ENCODE results near the gene TRAPPC6A. TPM values are rescaled to one million over a fixed set of nuclear protein-coding genes. Genes with fewer than 3 reads are reported as not detected.

TRAPPC6A gene
- total and polyA plus RNA-seq, 2 of the 4 experiments (the other 2 are of a cell fraction): 4.1 to 13.4 TPM

- Histone ChIP-seq H3K79me1 (ENCODE audit: low read depth in 1 of 2, low read length in 2 of 2) (peaks cover 43 to 83% of the 10 kb centered on the region in 2 experiments), H3K23ac (ENCODE audit: low read depth, low read length) (no peak overlapping the region), H2AFZ (replicated peaks; ENCODE audit: low read length, poor library complexity) (no peak overlapping the region), H4K8ac (ENCODE audit: low read depth in 2 of 2, low read length in 2 of 2) (no peak overlapping the region), H2BK15ac (ENCODE audit: low read depth, low read length) (no peak overlapping the region), H3K14ac (replicated peaks; ENCODE audit: low read depth, low read length) (no peak overlapping the region), H2BK120ac (ENCODE audit: low read depth, low read length) (no peak overlapping the region), H3K4me3 (ENCODE audit: insufficient read depth, low read depth, low read length) (no peak overlapping the region), H3K4me2 (ENCODE audit: low read depth, low read length) (no peak overlapping the region), H3K4me1 (ENCODE audit: control insufficient read depth, insufficient read depth, low read length) (no peaks in the 10 kb centered on the region), H3K36me3 (ENCODE audit: control insufficient read depth, insufficient read depth, low read length) (peaks cover 3% of the 10 kb centered on the region; the same call in 1 of the 2 replicates), H3K9ac (ENCODE audit: low read depth, low read length) (no peak overlapping the region), H3K56ac (ENCODE audit: extremely low read depth, insufficient read depth, low read length) (no peak overlapping the region), H3K27ac (ENCODE audit: insufficient read depth, low read length) (no peak overlapping the region), H3K9me3 (ENCODE audit: control insufficient read depth, insufficient read depth, low read length) (no peaks in the 10 kb centered on the region), H4K91ac (ENCODE audit: insufficient read depth, low read depth, low read length) (no peak overlapping the region), H2AK9ac (replicated peaks; ENCODE audit: low read depth, low read length, poor library complexity) (no peak overlapping the region), H4K5ac (ENCODE audit: low read depth, low read length) (no peak overlapping the region), H2BK5ac (ENCODE audit: low read depth, low read length, poor library complexity, severe bottlenecking) (no peak overlapping the region), H3K4ac (ENCODE audit: low read depth, low read length) (no peak overlapping the region), H4K20me1 (ENCODE audit: insufficient read depth, low read length) (peaks cover 84% of the 10 kb centered on the region), H3K18ac (ENCODE audit: low read depth, low read length) (no peak overlapping the region), H2AK5ac (ENCODE audit: low read depth, low read length) (no peak overlapping the region), H3K27me3 (ENCODE audit: control insufficient read depth, insufficient read depth, low read length) (no peaks in the 10 kb centered on the region), H2BK20ac (ENCODE audit: low read depth, low read length) (no peak overlapping the region), H3K9me1 (ENCODE audit: insufficient read depth, low read length) (peaks cover 3% of the 10 kb centered on the region; the same call in 1 of the 2 replicates)
- intact Hi-C loops (cut with micrococcal nuclease): no loop called here
- POLR2A ChIA-PET (ENCODE audit: unreplicated experiment): no interaction called here
- no peak for DNase-seq
- BruUV-seq (replicated peaks): no TSS peak
- TF ChIP-seq CEBPB (IDR thresholded peaks at IDR 0.05; ENCODE audit: low read depth, low read length) (no peak), POLR2A (IDR thresholded peaks at IDR 0.05; ENCODE audit: low read depth, low read length) (no peak), RCOR1 (IDR thresholded peaks at IDR 0.05; ENCODE audit: insufficient replicate concordance, low read length) (no peak), USF2 (IDR thresholded peaks at IDR 0.05; ENCODE audit: low read depth, low read length) (no peak)
- CTCF ChIA-PET: no interaction called here
- ATAC-seq (ENCODE audit: low read depth): no peak
- in situ Hi-C loops (cut with MboI; ENCODE audit: low sequenced_read_pairs): no loop called here
- dilution Hi-C loops (cut with HindIII; ENCODE audit: low sequenced_read_pairs, unreplicated experiment): no loop called here
- 94% methylated on average over 2 of the region's 6 CpGs; no CpG with 5 or more reads in 1 of the 2 experiments for WGBS, 2 experiments (ENCODE audit: extremely low coverage in 2 of 2, insufficient read length in 1 of 2)
Measured at GRCh38 chr19:45124021-45124420, 54.0 kb downstream of the TRAPPC6A start.

Measured in IMR-90 (cell line).